Measurements from ENCODE around the gene BMPR1A. TPM values are rescaled to one million over a fixed set of nuclear protein-coding genes. Genes with fewer than 3 reads are reported as not detected.

The BMPR1A gene
- total RNA-seq, 4 donors from 2014 or later: 17.7 to 35.5 (median 26.8) TPM

- no peak for DNase-seq (ENCODE audit: low spot score in 2 of 2)
- intact Hi-C loops (cut with DNase I; ENCODE audit: low total_unique reads): no loop called here
- H3K4me3 ChIP-seq (ENCODE audit: low read depth, poor library complexity, severe bottlenecking): no peak overlapping the region
- TF ChIP-seq CTCF (IDR thresholded peaks at IDR 0.05): no peak
- TF ChIP-seq POLR2A (IDR thresholded peaks at IDR 0.05): no peak
- WGBS, 2 donors: 87 to 88% methylated on average over 7 of the region's 7 CpGs
Measured at GRCh38 chr10:86837663-86838062, 81.2 kb downstream of the BMPR1A start.

GRCh38 chr10:86840498-86840897 is 84.1 kb downstream of the BMPR1A start:
- intact Hi-C loops (cut with DNase I; ENCODE audit: low total_unique reads): no loop called here
- no peak overlapping the region for H3K4me3 ChIP-seq (ENCODE audit: low read depth, poor library complexity, severe bottlenecking)
- DNase-seq (ENCODE audit: low spot score in 2 of 2): no peak
- 90 to 91% methylated on average over 4 of the region's 4 CpGs for WGBS, 2 donors
- no peak for TF ChIP-seq POLR2A (IDR thresholded peaks at IDR 0.05)
- no peak for TF ChIP-seq CTCF (IDR thresholded peaks at IDR 0.05)

- no peak for DNase-seq (ENCODE audit: low spot score in 2 of 2)
- intact Hi-C loops (cut with DNase I; ENCODE audit: low total_unique reads): no loop called here
- TF ChIP-seq CTCF (IDR thresholded peaks at IDR 0.05): no peak
- no peak for TF ChIP-seq POLR2A (IDR thresholded peaks at IDR 0.05)
- 92 to 96% methylated on average over 3 of the region's 3 CpGs for WGBS, 2 donors
- no peak overlapping the region for H3K4me3 ChIP-seq (ENCODE audit: low read depth, poor library complexity, severe bottlenecking)
Measured at GRCh38 chr10:86846088-86846487, 89.7 kb downstream of the BMPR1A start.

- TF ChIP-seq POLR2A (IDR thresholded peaks at IDR 0.05) (no peak), CTCF (IDR thresholded peaks at IDR 0.05) (no peak)
- no peak for DNase-seq (ENCODE audit: low spot score in 2 of 2)
- H3K4me3 ChIP-seq (ENCODE audit: low read depth, poor library complexity, severe bottlenecking): no peak overlapping the region
- intact Hi-C loops (cut with DNase I; ENCODE audit: low total_unique reads): no loop called here
Measured at GRCh38 chr10:86848747-86849146, 92.3 kb downstream of the BMPR1A start.

GRCh38 chr10:86849181-86849894 is 92.9 kb downstream of the BMPR1A start:
- intact Hi-C loops (cut with DNase I; ENCODE audit: low total_unique reads): no loop called here
- no peak overlapping the region for H3K4me3 ChIP-seq (ENCODE audit: low read depth, poor library complexity, severe bottlenecking)
- no peak for DNase-seq (ENCODE audit: low spot score in 2 of 2)
- 91 to 92% methylated on average over 4 of the region's 4 CpGs for WGBS, 2 donors
- TF ChIP-seq POLR2A (IDR thresholded peaks at IDR 0.05) (no peak), CTCF (IDR thresholded peaks at IDR 0.05) (no peak)

GRCh38 chr10:86850481-86850880 is 94.1 kb downstream of the BMPR1A start:
- intact Hi-C loops (cut with DNase I; ENCODE audit: low total_unique reads): no loop called here
- TF ChIP-seq POLR2A (IDR thresholded peaks at IDR 0.05): no peak
- TF ChIP-seq CTCF (IDR thresholded peaks at IDR 0.05): no peak
- no peak overlapping the region for H3K4me3 ChIP-seq (ENCODE audit: low read depth, poor library complexity, severe bottlenecking)
- no peak for DNase-seq (ENCODE audit: low spot score in 2 of 2)
- 89 to 95% methylated on average over 1 of the region's 1 CpG for WGBS, 2 donors

Measured in lower leg skin (tissue), 4 donors.